Renal pelvis (tissue), 4 donors: ENCODE measurements around the gene SMCHD1. TPM values are rescaled to one million over a fixed set of nuclear protein-coding genes. Genes with fewer than 3 reads are reported as not detected.
"Not testable (repeated sequence)": the region's sequence is repeated elsewhere in the genome, so short reads cannot be mapped to it uniquely, and the experiment has no call there.

Experiments used
- DNase-seq: peaks from one replicate; pipeline ENCODE4 v3.0.0-alpha.2; 2013
- polyA plus RNA-seq, 3 donors: library from polyadenylated mRNA; unstranded; fragments of 120-200 nt; gene quantifications; one replicate each; pipeline ENCODE4 v1.2.1, GENCODE V29; 2013; ENCODE audit not compliant: insufficient read length in 3 of 3

SMCHD1 gene
- polyA plus RNA-seq, 3 donors: 55.0 to 78.4 (median 64.7) TPM

DNA sequence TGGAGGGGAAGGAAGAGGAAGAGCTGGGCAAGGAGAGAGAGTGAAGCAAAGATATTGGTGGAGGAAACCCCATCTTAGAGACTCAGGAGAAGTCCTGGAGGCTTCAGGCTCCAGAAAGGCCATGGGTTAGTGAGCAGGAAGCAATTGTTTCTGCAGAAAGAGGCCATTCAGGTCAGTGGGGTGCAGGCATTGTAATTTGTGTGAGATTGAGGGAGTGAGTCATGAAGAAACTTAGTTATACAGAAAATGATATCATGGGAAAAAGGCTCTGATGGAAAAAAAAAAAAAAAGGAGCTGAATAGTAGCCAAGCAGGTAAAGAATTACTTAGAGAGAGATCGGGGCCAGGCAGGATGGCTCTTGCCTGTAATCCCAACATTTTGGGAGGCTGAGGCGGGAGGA, 195.3 kb downstream of the SMCHD1 start:
- DNase-seq: no peak

DNA sequence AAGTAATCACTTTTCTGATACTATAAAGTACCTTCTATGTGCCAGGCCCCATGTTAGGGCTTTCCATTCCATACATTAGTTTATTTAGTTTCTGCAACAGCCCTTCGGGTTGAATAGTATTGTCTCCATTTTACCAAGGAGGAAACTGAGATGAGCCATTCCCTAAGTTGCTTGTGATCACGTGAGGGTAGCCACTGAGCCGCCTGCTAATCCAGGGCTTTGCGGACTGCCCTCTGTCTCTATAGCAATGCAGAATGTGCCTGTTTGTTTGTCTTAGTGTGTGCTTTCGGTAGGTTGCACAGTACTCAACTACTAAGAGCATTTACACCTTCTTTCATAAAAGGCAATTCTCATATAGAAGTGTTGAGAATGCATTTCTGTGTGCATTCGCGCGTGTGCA, 196.2 kb downstream of the SMCHD1 start:
- no peak for DNase-seq

DNA sequence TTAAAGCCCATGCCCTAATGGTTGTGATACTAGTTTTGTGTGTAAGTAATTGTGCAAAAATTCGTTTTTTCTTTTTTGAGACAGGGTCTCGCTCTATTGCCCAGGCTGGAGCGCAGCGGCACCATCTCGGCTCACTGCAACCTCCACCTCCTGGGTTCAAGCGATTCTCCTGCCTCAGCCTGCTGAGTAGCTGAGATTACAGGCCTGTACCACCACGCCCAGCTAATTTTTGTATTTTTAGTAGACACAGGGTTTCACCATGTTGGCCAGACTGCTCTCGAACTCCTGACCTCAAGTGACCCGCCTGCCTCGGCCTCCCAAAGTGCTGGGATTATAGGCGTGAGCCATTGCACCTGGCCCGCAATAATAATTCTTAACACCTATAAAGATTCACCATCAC, 196.9 kb downstream of the SMCHD1 start:
- DNase-seq: not testable (repeated sequence)

DNA sequence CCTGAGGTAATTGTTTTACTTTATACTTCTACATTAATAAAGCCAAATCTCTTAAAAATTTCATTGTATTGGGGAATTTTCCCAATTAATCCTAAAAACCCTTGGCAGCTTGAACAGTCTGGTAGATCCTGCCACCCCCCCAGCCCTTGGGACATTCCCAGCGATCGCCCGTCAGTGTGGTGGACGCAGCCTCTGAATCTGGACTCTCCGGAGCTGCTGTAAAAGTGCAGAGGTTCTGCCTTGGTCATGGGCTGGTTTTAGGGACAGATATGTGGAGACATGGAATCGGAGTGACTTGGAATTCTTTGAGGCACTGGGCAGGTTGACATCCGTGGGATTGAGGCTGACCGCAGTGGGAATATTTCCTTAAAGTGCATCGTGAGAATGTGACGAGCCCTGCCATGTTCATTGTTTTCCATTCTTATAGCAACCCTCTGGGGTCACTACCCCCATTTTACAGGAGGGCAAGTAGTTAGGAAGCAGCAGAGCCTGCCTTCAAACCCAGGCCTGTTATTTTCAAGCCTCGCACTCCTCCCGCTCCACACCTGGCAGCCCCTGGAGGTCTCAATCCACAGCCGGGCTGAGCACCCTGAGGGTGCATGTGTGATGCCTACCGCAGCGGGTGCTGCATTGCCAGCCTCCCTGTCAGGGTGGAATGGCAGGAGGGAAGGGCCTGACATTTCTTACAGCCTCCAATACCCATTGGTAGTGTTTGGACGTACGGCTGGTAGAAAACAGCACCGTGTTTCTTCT, 197.8 kb downstream of the SMCHD1 start:
- DNase-seq: no peak

DNA sequence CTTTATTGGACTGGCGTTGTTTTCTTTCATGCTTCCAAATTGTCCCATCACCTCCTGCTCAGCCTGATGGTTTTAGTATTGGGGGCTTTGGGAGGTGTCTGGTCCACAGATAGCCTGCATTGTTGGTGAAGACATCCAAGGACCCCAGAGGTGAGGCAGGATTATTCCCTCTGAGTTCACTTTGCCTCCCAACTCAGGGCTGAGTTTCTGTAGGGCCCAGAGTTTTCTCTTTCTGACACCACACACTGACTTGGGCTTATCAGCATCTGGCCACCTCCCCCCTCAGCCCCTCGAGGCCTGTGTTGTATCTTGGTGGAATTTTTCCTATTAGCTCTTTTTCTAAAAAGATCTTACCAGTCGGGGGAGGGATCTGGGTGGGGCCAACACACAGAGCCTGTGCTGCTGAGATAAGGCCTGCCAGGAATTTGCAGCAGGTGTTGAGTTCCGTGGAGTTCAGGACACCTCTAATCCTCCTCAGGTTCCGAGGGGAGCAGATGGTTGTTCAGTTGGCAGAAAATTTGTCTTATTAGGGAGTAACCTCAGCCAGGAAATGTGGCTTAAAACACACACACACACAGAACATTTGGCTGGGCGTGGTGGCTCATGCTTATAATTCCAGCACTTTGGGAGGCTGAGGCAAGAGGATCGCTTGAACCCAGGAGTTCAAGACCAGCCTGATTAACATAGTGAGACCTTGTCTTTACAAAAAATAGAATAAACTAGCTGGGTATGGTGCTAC, 198.6 kb downstream of the SMCHD1 start:
- no peak for DNase-seq

Other genes starting within 250 kb of the SMCHD1 start
- gene METTL4, start 84.2 kb upstream of the SMCHD1 start, polyA plus RNA-seq: 10 to 100 TPM; 15.4 to 18.6 (median 16.7) TPM
- gene NDC80, start 84.2 kb upstream of the SMCHD1 start, polyA plus RNA-seq: 10 to 100 TPM; 23.8 to 29.0 (median 26.3) TPM
- gene EMILIN2, start 191.3 kb downstream of the SMCHD1 start, polyA plus RNA-seq: 10 to 100 TPM in 2 of 3 donors, 1 to 10 TPM in 1; 9.3 to 40.9 (median 14.5) TPM